Loucy (cell line): Measurements from ENCODE around the gene CCDC73.

Source experiments
- CTCF ChIP-seq: fragments of 200-600 bp; sonication (generic); conservative IDR thresholded peaks from 2 replicates; pipeline ENCODE4 v1.5.1; 2014; ENCODE audit warnings: mild to moderate bottlenecking, antibody characterized with exemption, low read length
- EZH2phosphoT487 ChIP-seq: fragments of 200-600 bp; IDR thresholded peaks from 2 replicates; pipeline ENCODE4 v1.6.1; 2018; ENCODE audit warnings: antibody characterized with exemption, mild to moderate bottlenecking, moderate library complexity, borderline replicate concordance

- TF ChIP-seq CTCF (no peak), EZH2phosphoT487 (no peak)
Observed at GRCh38 chr11:32671051-32671450, 123.4 kb downstream of the CCDC73 start.
